ENCODE measurements around the gene NSFL1C. TPM values are rescaled to one million over a fixed set of nuclear protein-coding genes. Genes with fewer than 3 reads are reported as not detected.

NSFL1C gene
- total and polyA plus RNA-seq, 9 of the 15 experiments (the other 6 are each of a cell fraction or from before 2014, with no cell fraction given): 20.8 to 119 (median 47.0) TPM

DNA sequence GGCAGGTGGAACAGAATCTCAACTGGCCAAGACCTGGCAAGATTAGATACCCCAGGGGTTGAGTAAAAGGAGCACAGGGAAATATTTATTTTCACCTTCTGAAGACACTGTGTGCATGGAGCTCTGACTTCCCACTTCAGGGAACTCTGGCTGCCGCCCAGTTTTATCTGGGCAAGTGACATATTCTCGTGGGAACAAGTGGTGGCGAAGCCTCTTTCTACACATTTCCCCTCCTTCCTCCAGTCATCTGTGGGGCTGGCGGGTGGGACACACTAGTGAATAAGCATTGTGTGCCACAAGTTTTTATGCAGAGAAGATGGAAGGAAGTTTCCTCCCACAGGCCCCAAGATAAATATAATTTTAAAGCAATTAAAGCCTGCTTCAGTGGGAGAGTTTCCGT, 23.6 kb downstream of the NSFL1C start:
- intact Hi-C loops (cut with micrococcal nuclease) (no loop called here), in situ Hi-C loops (cut with MboI) (no loop called here)
- 74% methylated on average over 4 of the region's 5 CpGs for WGBS (ENCODE audit: insufficient coverage, low coverage, missing lambda C conversion rate)
- H4K20me1 ChIP-seq (replicated peaks; ENCODE audit: control insufficient read depth, insufficient read depth, low read length): no peaks in the 10 kb centered on the region
- H3K4me3 ChIP-seq: no peak overlapping the region
- no peaks in the 10 kb centered on the region for H3K9me3 ChIP-seq (replicated peaks; ENCODE audit: control insufficient read depth, insufficient read depth, low read depth, low read length)
- CTCF ChIA-PET (ENCODE audit: low intra/inter-chr PET ratio): interaction anchor here (0.7 to 1.0 kb wide), 2 partner anchors 27 to 134 kb away, joined by 3 read pairs; no protein-coding TSS in a partner anchor
- no peak overlapping the region for H2AFZ ChIP-seq (ENCODE audit: low read depth, low read length)
- POLR2A ChIA-PET: no interaction called here
- no peak for FAIRE-seq
- TF ChIP-seq TCF7 (IDR thresholded peaks at IDR 0.05; ENCODE audit: borderline replicate concordance) (no peak), ZNF444 (CRISPR knock-in tag; IDR thresholded peaks at IDR 0.05) (no peak), HNRNPK (IDR thresholded peaks at IDR 0.05; ENCODE audit: low read depth, low read length, poor library complexity, severe bottlenecking) (no peak), GTF2A2 (tag; IDR thresholded peaks at IDR 0.05) (no peak), ZNF23 (CRISPR knock-in tag; IDR thresholded peaks at IDR 0.05) (no peak)
- no peaks in the 10 kb centered on the region for H3K4me1 ChIP-seq (replicated peaks in 1 of 2; ENCODE audit: control insufficient read depth in 2 of 2, insufficient read depth in 2 of 2, low read length in 2 of 2)
- TSS peak; percentile 14 for BruUV-seq (replicated peaks)
- ATAC-seq: no peak
- H3K79me2 ChIP-seq (ENCODE audit: control insufficient read depth, insufficient read depth, low read length): no peaks in the 10 kb centered on the region
- DNase-seq (ENCODE audit: extremely low read depth in 1 of 4, low spot score in 3 of 4): no peak
- H3K9ac ChIP-seq (ENCODE audit: insufficient read depth in 1 of 2, low read depth in 2 of 2, low read length in 2 of 2): no peak overlapping the region
- H3K9me1 ChIP-seq (ENCODE audit: control insufficient read depth, insufficient read depth, low read length): no peaks in the 10 kb centered on the region
- H3K36me3 ChIP-seq (ENCODE audit: control insufficient read depth, insufficient read depth, low read length): peaks cover 70% of the 10 kb centered on the region; the same call in 2 of the 3 replicates
- H3K27me3 ChIP-seq (ENCODE audit: control insufficient read depth in 2 of 2, insufficient read depth in 2 of 2, low read length in 2 of 2): no peaks in the 10 kb centered on the region
- H3K27ac ChIP-seq (ENCODE audit: extremely low read depth, low read depth, low read length): no peak overlapping the region
- no peak overlapping the region for H3K4me2 ChIP-seq (ENCODE audit: insufficient read depth, low read length)

GRCh38 chr20:1442304-1442703, 24.3 kb downstream of the NSFL1C start:
- FAIRE-seq (no peak), ATAC-seq (no peak), DNase-seq (ENCODE audit: extremely low read depth in 1 of 4, low spot score in 3 of 4) (no peak)
- Histone ChIP-seq H3K4me2 (ENCODE audit: insufficient read depth, low read length) (no peak overlapping the region), H3K27me3 (ENCODE audit: control insufficient read depth in 2 of 2, insufficient read depth in 2 of 2, low read length in 2 of 2) (no peaks in the 10 kb centered on the region), H3K79me2 (ENCODE audit: control insufficient read depth, insufficient read depth, low read length) (no peaks in the 10 kb centered on the region), H3K4me1 (replicated peaks in 1 of 2; ENCODE audit: control insufficient read depth in 2 of 2, insufficient read depth in 2 of 2, low read length in 2 of 2) (no peaks in the 10 kb centered on the region), H3K9me3 (replicated peaks; ENCODE audit: control insufficient read depth, insufficient read depth, low read depth, low read length) (no peaks in the 10 kb centered on the region), H3K27ac (ENCODE audit: extremely low read depth, low read depth, low read length) (no peak overlapping the region), H3K9ac (ENCODE audit: insufficient read depth in 1 of 2, low read depth in 2 of 2, low read length in 2 of 2) (no peak overlapping the region), H3K4me3 (no peak overlapping the region), H2AFZ (ENCODE audit: low read depth, low read length) (no peak overlapping the region), H3K9me1 (ENCODE audit: control insufficient read depth, insufficient read depth, low read length) (no peaks in the 10 kb centered on the region), H3K36me3 (ENCODE audit: control insufficient read depth, insufficient read depth, low read length) (peaks cover 62% of the 10 kb centered on the region; the same call in 2 of the 3 replicates), H4K20me1 (replicated peaks; ENCODE audit: control insufficient read depth, insufficient read depth, low read length) (no peaks in the 10 kb centered on the region)
- in situ Hi-C loops (cut with MboI) (no loop called here), intact Hi-C loops (cut with micrococcal nuclease) (no loop called here)
- TF ChIP-seq, protein P1, sequence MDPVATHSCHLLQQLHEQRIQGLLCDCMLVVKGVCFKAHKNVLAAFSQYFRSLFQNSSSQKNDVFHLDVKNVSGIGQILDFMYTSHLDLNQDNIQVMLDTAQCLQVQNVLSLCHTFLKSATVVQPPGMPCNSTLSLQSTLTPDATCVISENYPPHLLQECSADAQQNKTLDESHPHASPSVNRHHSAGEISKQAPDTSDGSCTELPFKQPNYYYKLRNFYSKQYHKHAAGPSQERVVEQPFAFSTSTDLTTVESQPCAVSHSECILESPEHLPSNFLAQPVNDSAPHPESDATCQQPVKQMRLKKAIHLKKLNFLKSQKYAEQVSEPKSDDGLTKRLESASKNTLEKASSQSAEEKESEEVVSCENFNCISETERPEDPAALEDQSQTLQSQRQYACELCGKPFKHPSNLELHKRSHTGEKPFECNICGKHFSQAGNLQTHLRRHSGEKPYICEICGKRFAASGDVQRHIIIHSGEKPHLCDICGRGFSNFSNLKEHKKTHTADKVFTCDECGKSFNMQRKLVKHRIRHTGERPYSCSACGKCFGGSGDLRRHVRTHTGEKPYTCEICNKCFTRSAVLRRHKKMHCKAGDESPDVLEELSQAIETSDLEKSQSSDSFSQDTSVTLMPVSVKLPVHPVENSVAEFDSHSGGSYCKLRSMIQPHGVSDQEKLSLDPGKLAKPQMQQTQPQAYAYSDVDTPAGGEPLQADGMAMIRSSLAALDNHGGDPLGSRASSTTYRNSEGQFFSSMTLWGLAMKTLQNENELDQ (CRISPR knock-in tag; IDR thresholded peaks at IDR 0.05; ENCODE audit: borderline replicate concordance): no peak
- no peak for TF ChIP-seq PRPF4 (IDR thresholded peaks at IDR 0.05; ENCODE audit: insufficient read depth, low read depth, low read length, poor library complexity, severe bottlenecking)
- no peak for TF ChIP-seq ZNF274 (IDR thresholded peaks at IDR 0.05; ENCODE audit: borderline replicate concordance, low read depth, low read length)
- no peak for TF ChIP-seq HEY1 (CRISPR knock-in tag; IDR thresholded peaks at IDR 0.05; ENCODE audit: borderline replicate concordance)
- no TSS peak for BruUV-seq (replicated peaks)
- ChIA-PET POLR2A (no interaction called here), CTCF (ENCODE audit: low intra/inter-chr PET ratio) (interaction anchor here (1.0 kb wide), 1 partner anchor 28 kb away, joined by 3 read pairs; no protein-coding TSS in a partner anchor)
- WGBS (ENCODE audit: insufficient coverage, low coverage, missing lambda C conversion rate): 68% methylated on average over 2 of the region's 2 CpGs
